Ascending aorta (tissue), 2 donors: ENCODE results near the gene PIP4K2B. TPM values are rescaled to one million over a fixed set of nuclear protein-coding genes. Genes with fewer than 3 reads are reported as not detected.

ENCODE experiments used
- DNase-seq, 2 donors: peaks; one replicate each; pipeline ENCODE4 v3.0.0-alpha.2; 2019; ENCODE audit warnings: low spot score in 2 of 2
- H3K27ac ChIP-seq, 2 donors: fragments of 200-600 bp; sonication (generic); one replicate each; pipeline ENCODE4 v1.5.1; 2016 to 2017; ENCODE audit warnings: mild to moderate bottlenecking in 1 of 2
- H3K27me3 ChIP-seq: fragments of 200-600 bp; sonication (generic); one replicate; pipeline ENCODE4 v1.5.1; 2017
- H3K36me3 ChIP-seq, 2 donors: fragments of 200-600 bp; sonication (generic); one replicate each; pipeline ENCODE4 v1.5.1; 2016
- H3K4me1 ChIP-seq, 2 donors: fragments of 200-600 bp; sonication (generic); one replicate each; pipeline ENCODE4 v1.5.1; 2016 to 2017; ENCODE audit warnings: mild to moderate bottlenecking in 1 of 2
- H3K4me3 ChIP-seq, 2 donors: fragments of 200-600 bp; sonication (generic); one replicate each; pipeline ENCODE4 v1.5.1; 2016 to 2017; ENCODE audit warnings: mild to moderate bottlenecking in 1 of 2
- H3K9me3 ChIP-seq, 2 donors: fragments of 200-600 bp; sonication (generic); one replicate each; pipeline ENCODE4 v1.5.1; 2016
- CTCF ChIP-seq, 3 experiments: fragments of 200-600 bp in 2 of 3; fragments of 450-650 bp in 1 of 3; sonication (generic) in 2 of 3; IDR thresholded peaks; one replicate each; pipeline ENCODE4 v1.5.1; 2016 to 2019; ENCODE audit warnings: antibody characterized with exemption in 3 of 3, mild to moderate bottlenecking in 1 of 3, moderate library complexity in 1 of 3
- intact Hi-C: fragments of 100-400 bp; cut with DNase I; formaldehyde crosslinking; loops from one replicate; pipeline ENCODE4 v1.15.1; 2023
- total RNA-seq: library from RNA; depleted of rRNA; stranded (reverse); fragments of >200 nt; gene quantifications from one replicate; pipeline ENCODE4 v1.1.0, GENCODE V29; 2016

The PIP4K2B gene
- total RNA-seq, 1 donor from 2014 or later = 45.0 TPM

GRCh38 chr17:38786372-38786771, 13.0 kb downstream of the PIP4K2B start:
- TF ChIP-seq CTCF (IDR thresholded peaks at IDR 0.05) = no peak
- H3K27me3 ChIP-seq = no peaks in the 10 kb centered on the region
- no peaks in the 10 kb centered on the region for H3K9me3 ChIP-seq
- no peak overlapping the region for H3K4me3 ChIP-seq
- intact Hi-C loops = no loop called here
- peaks cover 51 to 54% of the 10 kb centered on the region in 2 donors for H3K36me3 ChIP-seq
- DNase-seq = no peak
- H3K27ac ChIP-seq = no peak overlapping the region
- peaks cover 0 to 12% of the 10 kb centered on the region in 2 donors for H3K4me1 ChIP-seq

DNA sequence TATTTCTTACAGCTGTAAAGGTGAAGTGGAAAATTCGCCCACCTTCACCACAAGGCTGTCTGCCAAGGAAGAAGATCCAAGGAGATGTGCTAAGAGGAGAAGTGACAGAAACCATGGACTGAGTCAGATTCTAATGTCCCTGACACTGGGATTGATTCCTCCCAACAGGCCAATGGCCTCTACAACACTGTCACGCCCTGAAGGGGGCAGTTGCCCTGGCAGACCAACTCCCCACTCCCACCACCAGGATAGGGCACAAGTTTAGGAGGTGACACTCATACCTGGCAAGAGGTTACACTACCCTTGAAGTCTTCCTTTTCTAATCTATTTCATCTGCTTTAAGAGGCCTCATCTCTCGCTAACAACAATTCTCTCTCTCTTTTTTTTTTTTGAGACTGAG, 16.1 kb downstream of the PIP4K2B start:
- Histone ChIP-seq H3K36me3 (peaks cover 83 to 85% of the 10 kb centered on the region in 2 donors), H3K27ac (no peak overlapping the region), H3K27me3 (no peaks in the 10 kb centered on the region), H3K4me1 (no peaks in the 10 kb centered on the region), H3K9me3 (no peaks in the 10 kb centered on the region), H3K4me3 (no peak overlapping the region)
- no peak for TF ChIP-seq CTCF (IDR thresholded peaks at IDR 0.05)
- intact Hi-C loops = no loop called here
- no peak for DNase-seq

- H3K4me1 ChIP-seq = no peaks in the 10 kb centered on the region
- H3K9me3 ChIP-seq = no peaks in the 10 kb centered on the region
- no peak for TF ChIP-seq CTCF (IDR thresholded peaks at IDR 0.05)
- intact Hi-C loops = no loop called here
- no peak overlapping the region for H3K4me3 ChIP-seq
- H3K36me3 ChIP-seq = peaks cover 98% of the 10 kb centered on the region in 2 donors
- no peak overlapping the region for H3K27ac ChIP-seq
- no peak for DNase-seq
- H3K27me3 ChIP-seq = no peaks in the 10 kb centered on the region
Measured at GRCh38 chr17:38779965-38780752, 19.2 kb downstream of the PIP4K2B start.

DNA sequence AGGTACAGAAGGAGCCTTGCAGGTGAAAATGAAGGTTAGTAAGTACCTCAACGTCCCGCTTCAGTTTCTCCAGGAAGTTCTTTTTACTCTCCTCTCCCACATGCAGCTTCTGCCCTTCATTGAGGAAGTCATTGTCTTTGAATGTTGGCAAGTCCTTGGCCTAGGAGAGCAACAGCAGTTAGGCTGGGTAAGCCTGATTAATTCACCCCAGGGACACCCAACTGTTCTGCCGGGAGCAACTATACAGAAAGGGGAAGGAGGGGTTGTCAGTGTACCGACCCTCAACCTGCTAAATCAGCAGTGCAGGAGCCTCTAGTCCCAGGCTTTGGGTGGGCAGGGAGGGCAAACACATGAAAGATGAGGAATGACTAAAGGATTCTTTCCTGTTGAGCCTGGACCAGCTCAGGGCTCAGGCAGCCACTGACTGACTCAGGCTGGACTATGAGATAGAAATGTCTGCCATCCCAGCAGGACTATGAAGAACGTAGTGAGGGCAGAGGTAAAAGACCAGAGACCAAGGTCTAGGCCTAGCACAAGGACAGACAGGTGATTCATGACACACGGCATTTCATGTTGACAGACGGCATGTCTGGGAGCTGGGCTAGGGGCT, 21.6 kb downstream of the PIP4K2B start:
- H3K9me3 ChIP-seq = no peaks in the 10 kb centered on the region
- intact Hi-C loops = no loop called here
- H3K4me3 ChIP-seq = no peak overlapping the region
- H3K27ac ChIP-seq = no peak overlapping the region
- H3K4me1 ChIP-seq = no peaks in the 10 kb centered on the region
- peaks cover 98 to 100% of the 10 kb centered on the region in 2 donors for H3K36me3 ChIP-seq
- no peak for TF ChIP-seq CTCF (IDR thresholded peaks at IDR 0.05)
- no peaks in the 10 kb centered on the region for H3K27me3 ChIP-seq
- no peak for DNase-seq

DNA sequence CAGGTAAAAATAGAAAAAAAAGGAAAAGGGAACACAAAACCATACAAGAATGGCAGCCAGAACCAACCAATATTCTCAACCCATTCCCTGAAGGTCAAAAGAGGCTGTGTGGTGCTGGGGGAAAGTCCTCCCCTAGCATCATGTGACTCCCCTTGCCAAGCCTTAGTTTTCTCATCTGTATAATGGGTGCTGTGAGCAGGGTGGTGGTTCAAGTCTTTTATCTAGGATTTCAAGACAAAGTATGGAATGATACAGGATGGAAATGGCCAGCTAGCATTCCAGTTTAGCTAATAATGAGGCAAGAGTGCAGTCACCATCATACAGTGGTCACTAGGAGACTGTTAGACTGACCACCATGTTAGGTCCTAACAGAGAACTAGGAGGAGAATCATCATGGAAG, 26.1 kb downstream of the PIP4K2B start:
- DNase-seq = no peak
- Histone ChIP-seq H3K4me1 (no peaks in the 10 kb centered on the region), H3K9me3 (no peaks in the 10 kb centered on the region), H3K4me3 (no peak overlapping the region), H3K27me3 (no peaks in the 10 kb centered on the region), H3K27ac (no peak overlapping the region), H3K36me3 (peaks cover 96 to 100% of the 10 kb centered on the region in 2 donors)
- intact Hi-C loops = no loop called here
- TF ChIP-seq CTCF (IDR thresholded peaks at IDR 0.05) = no peak
